GM12875 (cell line): ENCODE measurements around the gene RBKS.
"Not testable (repeated sequence)": the region's sequence is repeated elsewhere in the genome, so short reads cannot be mapped to it uniquely, and the experiment has no call there.

Source experiments
- H3K4me3 ChIP-seq: one replicate; pipeline ENCODE4 v1.5.1; 2011; ENCODE audit warnings: low read depth, low read length, control low read depth
- CTCF ChIP-seq: IDR thresholded peaks from 2 replicates; pipeline ENCODE4 v1.5.1; 2011; ENCODE audit warnings: low read depth, mild to moderate bottlenecking, control low read depth, inconsistent platforms, low read length, moderate library complexity, borderline replicate concordance; ENCODE audit not compliant: insufficient read depth

RBKS gene

DNA sequence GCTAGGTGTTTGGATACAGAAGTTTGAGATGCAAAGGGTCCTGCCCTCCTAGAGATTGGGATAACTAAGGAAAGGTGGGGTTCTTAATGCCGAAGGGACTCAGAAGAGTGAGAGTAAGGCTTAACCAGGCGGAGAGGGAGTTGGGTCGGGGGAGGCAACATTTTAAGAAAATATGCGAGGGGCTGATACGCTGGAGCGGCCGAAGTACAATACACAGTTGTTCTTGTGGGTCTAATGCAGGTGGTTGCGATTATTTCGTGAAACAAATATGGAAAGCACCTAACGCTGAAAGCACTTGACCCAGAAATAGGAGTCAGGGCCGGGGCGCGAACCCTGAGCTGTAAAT, 119.0 kb downstream of the RBKS start:
- TF ChIP-seq CTCF: no peak
- peak overlapping the region; percentile 81 for H3K4me3 ChIP-seq

GRCh38 chr2:27766287-27766661, 123.9 kb downstream of the RBKS start:
- TF ChIP-seq CTCF: no peak
- no peak overlapping the region for H3K4me3 ChIP-seq

- no peak for TF ChIP-seq CTCF
- no peak overlapping the region for H3K4me3 ChIP-seq
Observed at GRCh38 chr2:27765621-27766286, 124.4 kb downstream of the RBKS start.

GRCh38 chr2:27764526-27764925, 125.7 kb downstream of the RBKS start:
- H3K4me3 ChIP-seq: not testable (repeated sequence)

DNA sequence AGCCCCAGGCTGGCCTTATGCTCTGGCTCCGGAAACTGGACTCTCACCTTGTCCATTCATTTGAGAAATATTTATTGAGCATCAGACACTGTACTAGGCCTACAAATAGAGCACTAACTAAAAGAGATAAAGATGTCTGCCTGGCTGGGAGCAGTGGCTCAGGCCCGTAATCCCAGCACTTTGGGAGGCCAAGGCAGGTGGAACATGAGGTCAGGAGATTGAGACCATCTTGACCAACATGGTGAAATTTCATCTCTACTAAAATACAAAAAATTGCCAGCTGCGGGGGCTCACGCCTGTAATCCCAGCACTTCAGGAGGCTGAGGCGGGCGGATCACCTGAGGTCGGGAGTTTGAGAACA, 126.3 kb downstream of the RBKS start:
- H3K4me3 ChIP-seq: no peak overlapping the region
- no peak for TF ChIP-seq CTCF

DNA sequence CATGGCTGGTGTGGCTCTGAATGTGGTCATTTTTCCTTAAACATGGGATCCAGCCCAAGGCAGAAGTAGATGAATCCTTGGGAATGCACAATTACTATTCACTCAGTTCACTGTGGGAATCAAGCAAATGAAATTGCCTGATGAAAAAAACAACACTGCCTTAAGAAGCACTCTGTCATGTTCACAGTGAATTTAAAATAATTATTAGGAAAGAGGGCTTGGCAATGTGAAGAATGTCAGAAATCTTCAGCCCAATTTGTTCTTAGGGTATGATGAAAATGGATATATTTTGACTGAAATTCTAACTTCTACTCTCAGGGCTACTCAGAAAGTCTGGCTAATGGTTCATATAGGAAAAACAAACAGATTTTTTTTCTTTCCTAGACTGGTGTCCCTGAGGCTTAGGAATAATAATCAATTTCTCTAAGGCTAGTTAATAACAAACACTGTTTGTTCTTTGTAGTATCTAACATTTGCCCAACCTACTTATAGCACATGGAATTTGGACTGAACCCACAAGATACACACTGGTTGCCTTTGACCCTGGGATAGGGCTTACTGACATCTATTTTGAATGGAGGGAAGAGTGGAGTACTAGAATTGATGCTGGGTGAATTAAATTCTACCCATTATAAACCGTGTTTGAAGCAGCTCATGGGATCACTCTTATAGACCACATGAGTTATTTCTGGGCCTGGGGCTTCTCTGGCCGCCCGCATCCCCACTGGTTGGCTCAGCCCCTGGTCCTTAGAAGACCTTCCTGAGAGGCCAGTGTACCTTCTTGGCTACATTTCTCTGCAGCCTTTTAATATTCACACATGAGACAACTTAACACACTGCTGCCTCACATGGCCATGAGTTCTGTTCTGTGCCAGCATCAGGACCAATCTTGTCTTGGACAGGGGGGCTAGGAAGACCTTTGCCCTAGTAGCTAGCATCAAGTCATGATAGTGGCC, 127.0 kb downstream of the RBKS start:
- H3K4me3 ChIP-seq: no peak overlapping the region
- no peak for TF ChIP-seq CTCF

DNA sequence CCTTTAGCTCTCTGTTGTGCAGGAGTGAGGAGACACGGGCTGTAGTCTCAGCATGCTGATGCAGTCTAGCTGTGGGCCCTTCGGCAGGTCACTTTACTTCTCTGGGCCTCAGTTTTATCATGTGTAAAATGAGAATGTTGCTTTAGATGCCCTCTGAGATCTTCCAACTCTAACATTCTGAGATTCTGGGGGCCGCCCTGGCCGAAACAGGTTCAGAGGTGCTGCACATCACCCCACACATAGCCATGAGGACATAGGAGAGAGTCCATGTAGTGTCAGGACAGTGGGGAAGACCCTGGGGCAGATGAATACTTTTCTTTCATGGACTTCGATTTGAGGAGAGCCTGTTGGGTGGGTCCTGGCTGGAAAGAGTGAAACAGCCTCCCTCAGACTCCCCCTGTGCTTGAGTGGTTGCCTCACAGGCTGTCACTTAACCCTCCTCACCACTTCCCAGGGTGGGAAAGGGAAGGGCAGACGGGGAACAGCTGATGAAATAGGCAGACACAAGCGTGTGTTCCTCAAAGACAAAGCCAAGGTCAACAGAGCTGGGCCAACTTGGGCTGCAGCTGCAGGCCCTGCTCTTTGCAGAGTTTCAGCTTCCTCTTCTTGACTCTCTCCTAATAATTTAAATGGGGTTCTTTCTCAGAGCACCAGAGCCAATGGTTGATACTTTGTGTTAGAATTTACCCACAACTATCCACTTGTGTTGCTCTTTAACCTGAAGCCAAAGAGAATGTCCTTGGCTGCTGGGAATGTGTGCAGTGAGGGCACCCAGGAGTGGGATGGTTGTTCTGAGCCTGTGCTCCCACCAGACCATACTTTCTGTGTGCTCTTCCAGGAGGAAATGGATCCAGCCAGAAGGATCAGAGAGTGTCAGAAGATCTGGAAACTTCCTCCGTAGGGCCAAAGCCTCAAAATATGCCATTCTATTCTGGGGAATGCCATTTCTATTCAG, 133.4 kb downstream of the RBKS start:
- no peak for TF ChIP-seq CTCF
- H3K4me3 ChIP-seq: no peak overlapping the region
